Cardiac muscle cell (in vitro differentiated cells and primary cell): ENCODE measurements around the gene APEH. TPM values are rescaled to one million over a fixed set of nuclear protein-coding genes. Genes with fewer than 3 reads are reported as not detected.

Source experiments
- DNase-seq, 2 donors: peaks; one replicate each; pipeline versions ENCODE4 v3.0.0 to v3.0.0-alpha.2; 2010 to 2017; ENCODE audit warnings: low read depth in 1 of 2, low spot score in 1 of 2
- H3K27ac ChIP-seq: fragments of 200-600 bp; sonication (generic); 2 replicates; pipeline ENCODE4 v1.5.1; 2016
- H3K27me3 ChIP-seq: fragments of 200-600 bp; sonication (generic); 2 replicates; pipeline ENCODE4 v1.6.0; 2016; ENCODE audit warnings: control low read depth
- H3K36me3 ChIP-seq: fragments of 200-600 bp; sonication (generic); 2 replicates; pipeline ENCODE4 v1.5.1; 2016; ENCODE audit warnings: control low read depth
- H3K4me1 ChIP-seq: fragments of 200-600 bp; sonication (generic); 2 replicates; pipeline ENCODE4 v1.8.1; 2017; ENCODE audit warnings: low read depth, mild to moderate bottlenecking, mixed run types
- H3K4me3 ChIP-seq: fragments of 200-600 bp; sonication (generic); 2 replicates; pipeline ENCODE4 v1.5.1; 2016; ENCODE audit warnings: mild to moderate bottlenecking
- H3K9me3 ChIP-seq: fragments of 200-600 bp; sonication (generic); 2 replicates; pipeline ENCODE4 v1.5.1; 2017; ENCODE audit warnings: low read depth, mild to moderate bottlenecking, control low read depth
- CTCF ChIP-seq: IDR thresholded peaks from 2 replicates; pipeline ENCODE4 v1.5.1; 2012; ENCODE audit warnings: low read depth, mild to moderate bottlenecking, low read length
- polyA plus RNA-seq: library from polyadenylated mRNA; unstranded; fragments of >200 nt; fragmentation: Nextera tagmentation; extraction: Ambion mirVana; gene quantifications from 2 replicates; pipeline ENCODE4 v1.2.1, GENCODE V29; 2016
- total RNA-seq: library from RNA; depleted of rRNA; stranded (reverse); fragments of >200 nt; gene quantifications from 2 replicates; pipeline ENCODE4 v1.2.3, GENCODE V29; 2016

APEH gene
- total and polyA plus RNA-seq, 2 experiments from 2014 or later, result 165 to 216 TPM

- no peak for TF ChIP-seq CTCF
- Histone ChIP-seq H3K27ac (no peak overlapping the region), H3K36me3 (peaks cover 32% of the 10 kb centered on the region), H3K4me1 (no peaks in the 10 kb centered on the region), H3K27me3 (no peaks in the 10 kb centered on the region), H3K9me3 (no peaks in the 10 kb centered on the region), H3K4me3 (no peak overlapping the region)
- DNase-seq, result no peak
Measured at GRCh38 chr3:49733551-49733950, 59.4 kb downstream of the APEH start.

Other genes starting within 250 kb of the APEH start
- gene NICN1, start 245.0 kb upstream of the APEH start, total RNA-seq, result 6.2 and 21.1 TPM in 2 replicates
- gene NICN1, start 245.0 kb upstream of the APEH start, polyA plus RNA-seq, result 30.4 and 37.7 TPM in 2 replicates
- 185 and 194 TPM in 2 replicates for gene DAG1, start 204.1 kb upstream of the APEH start, total RNA-seq
- 104 and 107 TPM in 2 replicates for gene DAG1, start 204.1 kb upstream of the APEH start, polyA plus RNA-seq
- gene BSN, start 119.9 kb upstream of the APEH start, total RNA-seq, result 1.9 and 2.1 TPM in 2 replicates
- 1.2 and 1.6 TPM in 2 replicates for gene BSN, start 119.9 kb upstream of the APEH start, polyA plus RNA-seq
- 41.5 and 48.7 TPM in 2 replicates for gene MST1, start 15.1 kb downstream of the APEH start, total RNA-seq
- 31.3 and 37.4 TPM in 2 replicates for gene MST1, start 15.1 kb downstream of the APEH start, polyA plus RNA-seq
- 41.7 and 51.1 TPM in 2 replicates for gene RNF123, start 15.2 kb downstream of the APEH start, total RNA-seq
- gene RNF123, start 15.2 kb downstream of the APEH start, polyA plus RNA-seq, result 35.5 and 42.3 TPM in 2 replicates
- 2.3 and 5.2 TPM in 2 replicates for gene AMIGO3, start 45.3 kb downstream of the APEH start, total RNA-seq
- gene AMIGO3, start 45.3 kb downstream of the APEH start, polyA plus RNA-seq, result 0.46 and 2.6 TPM in 2 replicates
- 27.6 and 41.3 TPM in 2 replicates for gene GMPPB, start 49.6 kb downstream of the APEH start, total RNA-seq
- 23.9 and 29.3 TPM in 2 replicates for gene GMPPB, start 49.6 kb downstream of the APEH start, polyA plus RNA-seq
- gene IP6K1, start 112.2 kb downstream of the APEH start, total RNA-seq, result 40.3 and 44.4 TPM in 2 replicates
- 24.4 and 30.1 TPM in 2 replicates for gene IP6K1, start 112.2 kb downstream of the APEH start, polyA plus RNA-seq
- gene CDHR4, start 125.5 kb downstream of the APEH start, total RNA-seq, result not detected in 2 replicates
- gene CDHR4, start 125.5 kb downstream of the APEH start, polyA plus RNA-seq, result 0.27 TPM in 1 of 2 replicates, not detected in the other
- gene INKA1, start 128.9 kb downstream of the APEH start, total RNA-seq, result 4.3 and 5.9 TPM in 2 replicates
- gene INKA1, start 128.9 kb downstream of the APEH start, polyA plus RNA-seq, result 4.4 and 6.6 TPM in 2 replicates
- 1.5 and 5.4 TPM in 2 replicates for gene UBA7, start 139.6 kb downstream of the APEH start, total RNA-seq
- 1.8 and 4.4 TPM in 2 replicates for gene UBA7, start 139.6 kb downstream of the APEH start, polyA plus RNA-seq
- 6.6 and 13.3 TPM in 2 replicates for gene TRAIP, start 182.2 kb downstream of the APEH start, total RNA-seq
- gene TRAIP, start 182.2 kb downstream of the APEH start, polyA plus RNA-seq, result 6.7 and 9.5 TPM in 2 replicates
- 0.09 and 0.32 TPM in 2 replicates for gene CAMKV, start 195.6 kb downstream of the APEH start, total RNA-seq
- 0.34 TPM in 1 of 2 replicates, not detected in the other for gene CAMKV, start 195.6 kb downstream of the APEH start, polyA plus RNA-seq
- gene MST1R, start 229.5 kb downstream of the APEH start, total RNA-seq, result 0.49 and 2.2 TPM in 2 replicates
- 2.1 and 3.4 TPM in 2 replicates for gene MST1R, start 229.5 kb downstream of the APEH start, polyA plus RNA-seq